Measurements from ENCODE around the gene SORCS2. TPM values are rescaled to one million over a fixed set of nuclear protein-coding genes. Genes with fewer than 3 reads are reported as not detected.

Gene SORCS2
- total and polyA plus RNA-seq, 2 of the 13 experiments (the other 11 are each of a cell fraction or from before 2014, with no cell fraction given), result 0.82 to 1.0 TPM

GRCh38 chr4:7704091-7704490 is 511.8 kb downstream of the SORCS2 start (continued):
- TF ChIP-seq REST (IDR thresholded peaks at IDR 0.05; ENCODE audit: borderline replicate concordance in 1 of 2, low read depth in 1 of 2, low read length in 2 of 2), result no peak
- no peak for TF ChIP-seq ATF2 (CRISPR knock-in tag; IDR thresholded peaks at IDR 0.05)
- TF ChIP-seq MBNL3 (CRISPR knock-in tag; conservative IDR thresholded peaks at IDR 0.05), result no peak
- no peak for TF ChIP-seq ZNF768 (CRISPR knock-in tag; IDR thresholded peaks at IDR 0.05)
- TF ChIP-seq ETV5 (CRISPR knock-in tag; IDR thresholded peaks at IDR 0.05; ENCODE audit: borderline replicate concordance), result no peak
- no peak for TF ChIP-seq STAT6 (CRISPR knock-in tag; IDR thresholded peaks at IDR 0.05; ENCODE audit: borderline replicate concordance)
- no peak for TF ChIP-seq ZNF605 (CRISPR knock-in tag; IDR thresholded peaks at IDR 0.05)
